ENCODE results near the gene FNDC10.

The FNDC10 gene

GRCh38 chr1:1627829-1628753, 28.2 kb upstream of the FNDC10 start:
- TF ChIP-seq CTCF (IDR thresholded peaks at IDR 0.05; ENCODE audit: low read depth, low read length, missing control alignments) = no peak
- DNase-seq (ENCODE audit: low read depth) = no peak
- no peak overlapping the region for H3K4me3 ChIP-seq (ENCODE audit: low read depth, low read length)

DNA sequence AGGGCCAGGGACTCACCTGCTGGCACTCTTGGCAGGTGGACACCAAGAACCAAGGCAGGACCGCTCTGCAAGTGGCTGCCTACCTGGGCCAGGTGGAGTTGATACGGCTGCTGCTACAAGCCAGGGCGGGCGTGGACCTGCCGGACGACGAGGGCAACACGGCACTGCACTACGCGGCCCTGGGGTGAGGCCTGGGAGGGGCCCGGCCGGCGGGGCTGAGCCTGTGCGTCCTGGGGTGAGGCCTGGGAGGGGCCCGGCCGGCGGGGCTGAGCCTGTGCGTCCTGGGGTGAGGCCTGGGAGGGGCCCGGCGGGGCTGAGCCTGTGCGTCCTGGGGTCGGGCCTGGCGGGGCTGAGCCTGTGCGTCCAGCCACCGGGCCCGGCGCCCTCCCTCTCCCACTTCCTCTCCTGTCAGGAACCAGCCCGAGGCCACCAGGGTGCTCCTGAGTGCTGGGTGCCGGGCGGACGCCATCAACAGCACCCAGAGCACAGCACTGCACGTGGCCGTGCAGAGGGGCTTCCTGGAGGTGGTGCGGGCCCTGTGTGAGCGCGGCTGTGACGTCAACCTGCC, 27.4 kb upstream of the FNDC10 start:
- no peak for TF ChIP-seq CTCF (IDR thresholded peaks at IDR 0.05; ENCODE audit: low read depth, low read length, missing control alignments)
- DNase-seq (ENCODE audit: low read depth) = no peak
- no peak overlapping the region for H3K4me3 ChIP-seq (ENCODE audit: low read depth, low read length)

DNA sequence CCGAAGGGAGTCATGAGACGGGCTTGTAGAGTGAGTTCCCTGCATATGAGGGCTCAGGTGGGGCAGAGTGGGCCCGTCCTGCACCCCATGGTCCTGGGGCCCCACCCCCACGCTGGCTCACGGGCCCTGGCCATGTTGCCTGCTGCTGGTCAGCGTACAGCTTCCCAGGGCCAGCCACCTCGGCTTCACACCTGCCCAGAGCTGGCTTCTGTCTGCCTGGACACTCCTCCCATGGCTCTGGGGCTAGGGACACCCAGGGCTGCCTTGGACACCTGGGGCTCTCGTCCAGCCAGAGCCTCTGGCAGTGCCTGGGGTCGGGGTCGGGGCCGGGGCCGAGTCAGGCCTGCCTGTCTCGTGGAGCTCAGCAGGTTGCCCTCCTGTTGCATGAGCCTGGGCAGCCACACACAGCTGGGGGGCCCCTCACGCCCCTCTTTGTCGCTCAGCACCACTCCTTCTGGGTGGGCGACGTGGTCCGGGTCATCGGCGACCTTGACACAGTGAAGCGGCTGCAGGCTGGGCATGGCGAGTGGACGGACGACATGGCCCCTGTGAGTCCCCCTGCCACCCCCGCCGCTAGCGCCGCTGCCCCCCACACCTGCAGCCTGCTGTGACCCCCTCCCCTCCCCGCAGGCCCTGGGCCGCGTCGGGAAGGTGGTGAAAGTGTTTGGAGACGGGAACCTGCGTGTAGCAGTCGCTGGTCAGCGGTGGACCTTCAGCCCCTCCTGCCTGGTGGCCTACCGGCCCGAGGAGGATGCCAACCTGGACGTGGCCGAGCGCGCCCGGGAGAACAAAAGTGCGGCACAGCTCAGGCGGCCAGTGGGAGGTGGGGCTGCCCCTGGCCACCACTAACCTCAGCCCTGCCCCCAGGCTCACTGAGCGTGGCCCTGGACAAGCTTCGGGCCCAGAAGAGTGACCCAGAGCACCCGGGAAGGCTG, 26.5 kb upstream of the FNDC10 start:
- H3K4me3 ChIP-seq (ENCODE audit: low read depth, low read length) = no peak overlapping the region
- no peak for TF ChIP-seq CTCF (IDR thresholded peaks at IDR 0.05; ENCODE audit: low read depth, low read length, missing control alignments)
- no peak for DNase-seq (ENCODE audit: low read depth)

DNA sequence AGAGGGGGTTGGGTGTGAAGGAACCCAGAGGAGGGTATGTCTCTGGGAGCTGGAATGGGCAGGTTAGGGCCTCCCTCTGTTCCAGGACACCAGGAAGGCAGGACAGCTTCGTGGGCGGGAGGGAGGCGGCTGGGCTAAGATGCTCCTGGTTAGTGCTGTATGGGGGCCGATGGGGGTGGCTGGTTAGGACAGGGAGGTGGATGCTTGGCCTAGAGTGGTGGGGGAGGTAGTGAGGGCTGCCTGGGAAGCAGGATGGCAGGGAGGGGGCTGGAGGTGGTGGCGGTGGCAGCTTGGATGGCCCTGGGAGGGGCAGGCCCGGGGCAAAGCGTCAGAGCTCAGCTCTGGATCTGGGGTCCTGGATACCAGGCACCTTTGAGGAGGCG, 25.9 kb upstream of the FNDC10 start:
- no peak for DNase-seq (ENCODE audit: low read depth)
- TF ChIP-seq CTCF (IDR thresholded peaks at IDR 0.05; ENCODE audit: low read depth, low read length, missing control alignments) = no peak
- no peak overlapping the region for H3K4me3 ChIP-seq (ENCODE audit: low read depth, low read length)

DNA sequence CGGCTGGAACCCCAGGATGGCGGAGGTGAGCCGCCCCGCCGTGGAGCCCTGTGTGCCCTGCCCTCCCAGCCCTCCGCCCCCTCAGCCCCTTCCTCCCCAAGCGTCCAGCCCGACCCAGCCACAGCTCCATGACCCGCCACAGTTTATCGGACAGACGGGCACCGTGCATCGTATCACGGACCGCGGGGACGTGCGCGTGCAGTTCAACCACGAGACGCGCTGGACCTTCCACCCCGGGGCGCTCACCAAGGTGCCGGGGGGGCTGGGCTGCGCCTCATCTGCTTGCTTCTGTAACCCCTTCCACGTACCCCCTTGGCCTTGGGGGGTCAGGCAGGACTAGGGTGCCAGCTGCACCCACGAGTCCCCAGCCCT, 25.5 kb upstream of the FNDC10 start:
- no peak overlapping the region for H3K4me3 ChIP-seq (ENCODE audit: low read depth, low read length)
- no peak for DNase-seq (ENCODE audit: low read depth)
- TF ChIP-seq CTCF (IDR thresholded peaks at IDR 0.05; ENCODE audit: low read depth, low read length, missing control alignments) = no peak

DNA sequence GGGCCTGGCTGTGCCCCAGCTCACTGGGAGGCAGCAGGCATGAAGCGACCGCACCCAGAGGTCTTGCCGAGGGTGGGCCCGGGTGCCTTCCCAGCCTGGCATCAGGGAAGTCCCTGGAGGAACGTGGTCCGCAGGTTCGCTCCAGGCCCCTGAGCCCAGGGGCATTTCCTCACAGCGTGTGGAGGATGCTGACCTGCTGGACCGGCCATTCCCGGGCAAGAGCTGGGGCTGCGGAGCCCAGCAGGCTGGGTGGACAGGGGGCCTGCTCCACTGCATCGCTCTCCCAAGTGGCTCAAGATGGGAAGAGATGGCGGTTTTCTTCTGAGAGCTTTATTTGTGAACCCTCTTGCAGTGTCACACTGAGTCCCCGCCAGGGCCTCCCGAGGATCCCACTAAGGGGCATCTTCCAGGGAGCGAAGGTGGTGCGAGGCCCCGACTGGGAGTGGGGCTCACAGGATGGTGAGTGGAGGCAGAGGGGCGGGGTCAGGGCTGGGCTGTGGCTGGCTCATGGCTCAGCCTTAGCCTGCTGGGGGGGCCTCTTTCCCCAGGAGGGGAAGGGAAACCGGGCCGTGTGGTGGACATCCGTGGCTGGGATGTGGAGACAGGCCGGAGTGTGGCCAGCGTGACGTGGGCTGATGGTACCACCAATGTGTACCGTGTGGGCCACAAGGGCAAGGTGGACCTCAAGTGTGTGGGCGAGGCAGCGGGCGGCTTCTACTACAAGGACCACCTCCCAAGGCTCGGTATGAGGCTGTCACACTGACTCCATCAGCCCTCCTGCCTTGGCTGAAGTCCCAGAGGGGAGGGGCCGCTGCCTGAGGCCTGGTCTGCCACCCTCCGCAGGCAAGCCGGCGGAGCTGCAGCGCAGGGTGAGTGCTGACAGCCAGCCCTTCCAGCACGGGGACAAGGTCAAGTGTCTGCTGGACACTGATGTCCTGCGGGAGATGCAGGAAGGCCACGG, 24.8 kb upstream of the FNDC10 start:
- no peak for DNase-seq (ENCODE audit: low read depth)
- no peak for TF ChIP-seq CTCF (IDR thresholded peaks at IDR 0.05; ENCODE audit: low read depth, low read length, missing control alignments)
- no peak overlapping the region for H3K4me3 ChIP-seq (ENCODE audit: low read depth, low read length)

All from GM12864 (cell line).